ENCODE results near the gene KMT2D. TPM values are rescaled to one million over a fixed set of nuclear protein-coding genes. Genes with fewer than 3 reads are reported as not detected.

The KMT2D gene
- total and polyA plus RNA-seq, 2 of the 8 experiments (the other 6 are each of a cell fraction or from before 2014, with no cell fraction given), result 9.1 to 86.3 TPM

GRCh38 chr12:49043241-49043640 is 17.4 kb downstream of the KMT2D start:
- Histone ChIP-seq H4K5ac (ENCODE audit: insufficient read length, low read depth, low read length) (no peak overlapping the region), H2AFZ (ENCODE audit: low read length) (no peak overlapping the region), H4K91ac (replicated peaks; ENCODE audit: insufficient read length, low read length) (no peak overlapping the region), H3K4me1 (replicated peaks in 1 of 4; ENCODE audit: control insufficient read depth in 3 of 4, insufficient read depth in 4 of 4, low read length in 3 of 4) (no peaks in the 10 kb centered on the region), H3K23ac (ENCODE audit: insufficient read length) (no peak overlapping the region), H2BK12ac (ENCODE audit: low read depth, low read length) (no peak overlapping the region), H4K8ac (ENCODE audit: extremely low read depth, insufficient read depth, low read length) (no peak overlapping the region), H3K14ac (ENCODE audit: insufficient read length) (no peak overlapping the region), H4K20me1 (replicated peaks in 1 of 2; ENCODE audit: control insufficient read depth in 1 of 2, insufficient read depth in 2 of 2, low read length in 2 of 2) (peaks cover 17 to 29% of the 10 kb centered on the region in 2 experiments), H2BK20ac (ENCODE audit: low read length) (no peak overlapping the region), H3K18ac (ENCODE audit: extremely low read depth, low read length) (no peak overlapping the region), H3K4me2 (ENCODE audit: insufficient read depth in 1 of 2, low read depth in 2 of 2, low read length in 2 of 2) (no peak overlapping the region), H3K79me2 (ENCODE audit: control insufficient read depth in 1 of 2, insufficient read depth in 2 of 2, low read length in 2 of 2) (no peaks in the 10 kb centered on the region), H3K56ac (replicated peaks; ENCODE audit: insufficient read length, low read depth, low read length) (no peak overlapping the region), H3K4ac (replicated peaks; ENCODE audit: insufficient read length, low read depth, low read length) (no peak overlapping the region), H3K9me3 (ENCODE audit: insufficient read depth in 2 of 2, low read depth in 1 of 2, low read length in 1 of 2) (no peaks in the 10 kb centered on the region), H3K27me3 (replicated peaks in 1 of 4; ENCODE audit: control insufficient read depth in 3 of 4, extremely low read depth in 1 of 4, insufficient read depth in 3 of 4, low read length in 3 of 4) (no peaks in the 10 kb centered on the region), H3K9ac (replicated peaks in 1 of 4; ENCODE audit: extremely low read depth in 1 of 4, low read depth in 3 of 4, low read length in 3 of 4) (no peak overlapping the region), H2BK15ac (ENCODE audit: low read length) (no peak overlapping the region), H2BK5ac (ENCODE audit: low read depth, low read length) (no peak overlapping the region), H3K23me2 (ENCODE audit: low read depth, low read length) (no peaks in the 10 kb centered on the region), H3K4me3 (ENCODE audit: extremely low read depth in 1 of 4, insufficient read depth in 2 of 4, low read depth in 3 of 4, low read length in 4 of 4) (no peak overlapping the region), H3K27ac (ENCODE audit: low read depth, low read length) (no peak overlapping the region), H3K36me3 (ENCODE audit: control insufficient read depth in 2 of 4, insufficient read depth in 4 of 4, low read length in 3 of 4) (peaks cover 49 to 93% (median 83%) of the 10 kb centered on the region in 4 experiments), H2AK5ac (ENCODE audit: low read depth, low read length) (no peak overlapping the region), H3K79me1 (ENCODE audit: low read depth, low read length) (no peaks in the 10 kb centered on the region; the same call in 1 of the 2 replicates), H2BK120ac (replicated peaks; ENCODE audit: low read depth, low read length) (no peak overlapping the region)
- POLR2A ChIA-PET (ENCODE audit: partially characterized antibody), result interaction anchor here (0.8 to 21.2 kb wide), 6 partner anchors 12 to 223 kb away, joined by 3 to 339 read pairs (median 6); partner anchors contain the start of genes KMT2D and PRKAG1
- no peak for FAIRE-seq
- CTCF ChIA-PET (ENCODE audit: partially characterized antibody), result interaction anchor here (0.7 to 9.1 kb wide), 32 partner anchors 8 to 227 kb away, joined by 3 to 126 read pairs (median 4); partner anchors contain the start of genes DDN, DHH and WNT10B
- no peak for TF ChIP-seq BACH1 (IDR thresholded peaks at IDR 0.05; ENCODE audit: low read length)
- 88% methylated on average over 4 of the region's 4 CpGs; no CpG with 5 or more reads in 1 of the 2 experiments for WGBS, 2 experiments (ENCODE audit: extremely low coverage in 1 of 2, insufficient coverage in 1 of 2, insufficient read length in 1 of 2, insufficient replicate concordance in 2 of 2, low coverage in 1 of 2, low lambda C conversion rate in 2 of 2, missing lambda C conversion rate in 1 of 2)
- no peak for DNase-seq (ENCODE audit: low read depth in 1 of 2, low spot score in 2 of 2)

All from H1 (cell line).